B cell (primary cell): ENCODE results near the gene ATN1.

Experiments used
- EZH2 ChIP-seq: IDR thresholded peaks from 2 replicates; pipeline ENCODE4 v1.6.1; 2012; ENCODE audit warnings: borderline replicate concordance, low read depth, mild to moderate bottlenecking, moderate library complexity, low read length; ENCODE audit not compliant: insufficient read depth, poor library complexity, severe bottlenecking
- TF ChIP-seq, protein P1 (sequence below): fragments of 200-600 bp; IDR thresholded peaks from one replicate; pipeline ENCODE4 v1.8.0; 2022; ENCODE audit warnings: antibody characterized with exemption, mild to moderate bottlenecking

DNA sequence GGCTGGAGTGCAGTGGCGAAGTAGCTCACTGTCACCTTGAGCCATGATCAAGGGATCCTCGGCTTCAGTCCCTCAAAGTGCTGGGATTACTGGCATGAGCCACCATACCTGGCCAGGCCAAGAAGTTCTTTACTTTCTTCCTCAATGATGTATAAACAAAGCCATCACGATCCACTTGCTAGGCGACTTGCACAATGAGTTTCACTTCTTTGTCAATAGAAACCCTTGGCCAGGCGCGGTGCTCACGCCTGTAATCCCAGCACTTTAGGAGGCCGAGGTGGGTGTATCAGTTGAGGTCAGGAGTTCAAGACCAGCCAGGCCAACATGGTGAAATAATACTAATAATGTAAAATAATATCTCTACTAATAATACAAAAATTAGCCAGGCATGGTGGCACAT lies 40.3 kb upstream of the ATN1 start:
- no peak for TF ChIP-seq EZH2
- TF ChIP-seq, protein P1, sequence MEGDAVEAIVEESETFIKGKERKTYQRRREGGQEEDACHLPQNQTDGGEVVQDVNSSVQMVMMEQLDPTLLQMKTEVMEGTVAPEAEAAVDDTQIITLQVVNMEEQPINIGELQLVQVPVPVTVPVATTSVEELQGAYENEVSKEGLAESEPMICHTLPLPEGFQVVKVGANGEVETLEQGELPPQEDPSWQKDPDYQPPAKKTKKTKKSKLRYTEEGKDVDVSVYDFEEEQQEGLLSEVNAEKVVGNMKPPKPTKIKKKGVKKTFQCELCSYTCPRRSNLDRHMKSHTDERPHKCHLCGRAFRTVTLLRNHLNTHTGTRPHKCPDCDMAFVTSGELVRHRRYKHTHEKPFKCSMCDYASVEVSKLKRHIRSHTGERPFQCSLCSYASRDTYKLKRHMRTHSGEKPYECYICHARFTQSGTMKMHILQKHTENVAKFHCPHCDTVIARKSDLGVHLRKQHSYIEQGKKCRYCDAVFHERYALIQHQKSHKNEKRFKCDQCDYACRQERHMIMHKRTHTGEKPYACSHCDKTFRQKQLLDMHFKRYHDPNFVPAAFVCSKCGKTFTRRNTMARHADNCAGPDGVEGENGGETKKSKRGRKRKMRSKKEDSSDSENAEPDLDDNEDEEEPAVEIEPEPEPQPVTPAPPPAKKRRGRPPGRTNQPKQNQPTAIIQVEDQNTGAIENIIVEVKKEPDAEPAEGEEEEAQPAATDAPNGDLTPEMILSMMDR: no peak
